ENCODE results near the gene PTPRQ. TPM values are rescaled to one million over a fixed set of nuclear protein-coding genes. Genes with fewer than 3 reads are reported as not detected.
"Not testable (repeated sequence)": the region's sequence is repeated elsewhere in the genome, so short reads cannot be mapped to it uniquely, and the experiment has no call there.

The PTPRQ gene
- polyA plus RNA-seq, 2 of the 4 experiments (the other 2 are of a cell fraction): 0.14 to 0.17 TPM

DNA sequence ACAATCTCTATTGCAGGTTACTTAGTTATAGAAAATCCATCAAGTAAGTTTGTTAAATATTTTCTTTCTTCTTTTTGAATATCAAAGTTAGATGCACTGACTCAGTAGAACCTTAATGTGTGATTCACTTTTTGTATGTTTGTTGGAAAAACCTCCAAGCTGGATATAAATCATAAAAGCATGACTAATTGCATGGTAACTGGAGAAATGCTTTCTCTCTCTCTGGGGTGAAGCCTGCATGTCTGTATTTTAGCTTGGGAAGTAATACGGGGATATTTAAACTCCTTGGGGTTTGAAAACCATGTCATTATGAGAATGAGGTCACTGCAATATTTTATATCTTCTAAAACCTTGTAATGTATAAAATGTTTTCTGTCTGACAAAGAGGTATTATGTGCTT, 204.8 kb downstream of the PTPRQ start:
- no peak for TF ChIP-seq RAD21 (conservative IDR thresholded peaks at IDR 0.05 in 1 of 2, IDR thresholded peaks at IDR 0.05 in 1 of 2)
- no peak for TF ChIP-seq CBX2 (IDR thresholded peaks at IDR 0.05; ENCODE audit: borderline replicate concordance, low read depth)
- TF ChIP-seq FOSB (CRISPR knock-in tag; IDR thresholded peaks at IDR 0.05): no peak
- FAIRE-seq (peak; percentile 74), ATAC-seq (no peak), DNase-seq (ENCODE audit: low read depth in 1 of 2, low spot score in 1 of 2) (no peak)
- 4% methylated on average over 1 of the region's 1 CpG for WGBS (ENCODE audit: missing lambda C conversion rate)
- ChIA-PET POLR2A (no interaction called here), CTCF (interaction anchor here (0.9 kb wide), 1 partner anchor 90 kb away, joined by 3 read pairs; no protein-coding TSS in a partner anchor)
- Histone ChIP-seq H3K4me1 (no peaks in the 10 kb centered on the region), H3K9me3 (no peaks in the 10 kb centered on the region), H3K27ac (no peak overlapping the region), H3K4me3 (no peak overlapping the region), H3K4me2 (no peak overlapping the region)

DNA sequence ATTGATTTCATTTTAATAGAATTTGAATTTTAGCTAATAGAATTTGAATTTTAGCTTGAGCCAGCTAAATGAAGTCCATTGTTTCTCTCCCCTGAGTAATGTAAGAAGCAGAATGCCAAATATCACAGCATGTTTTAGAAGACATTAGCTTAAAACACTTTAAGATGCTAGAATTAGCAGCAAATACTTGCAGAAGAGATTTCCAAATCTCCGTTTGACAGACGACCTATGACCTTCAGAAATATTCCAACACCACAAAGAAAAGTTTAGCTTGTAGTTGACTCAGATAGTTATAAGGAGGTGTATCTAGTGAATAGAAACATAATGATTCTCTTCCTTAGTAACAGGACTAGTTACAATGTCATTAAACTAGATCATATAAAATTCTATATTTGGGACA, 211.7 kb downstream of the PTPRQ start:
- FAIRE-seq: no peak
- no peak for ATAC-seq
- Histone ChIP-seq H3K4me3 (no peak overlapping the region), H3K9me3 (no peaks in the 10 kb centered on the region), H3K4me2 (no peak overlapping the region), H3K27ac (no peak overlapping the region), H3K4me1 (no peaks in the 10 kb centered on the region)
- WGBS (ENCODE audit: missing lambda C conversion rate): 26% methylated on average over 2 of the region's 2 CpGs
- CTCF ChIA-PET: interaction anchor here (0.6 kb wide), 1 partner anchor 99 kb away, joined by 3 read pairs; no protein-coding TSS in a partner anchor
- no peak for DNase-seq (ENCODE audit: low read depth in 1 of 2, low spot score in 1 of 2)
- POLR2A ChIA-PET: no interaction called here
- no peak for TF ChIP-seq ZNF302 (CRISPR knock-in tag; IDR thresholded peaks at IDR 0.05)
- no peak for TF ChIP-seq JUNB (IDR thresholded peaks at IDR 0.05)

DNA sequence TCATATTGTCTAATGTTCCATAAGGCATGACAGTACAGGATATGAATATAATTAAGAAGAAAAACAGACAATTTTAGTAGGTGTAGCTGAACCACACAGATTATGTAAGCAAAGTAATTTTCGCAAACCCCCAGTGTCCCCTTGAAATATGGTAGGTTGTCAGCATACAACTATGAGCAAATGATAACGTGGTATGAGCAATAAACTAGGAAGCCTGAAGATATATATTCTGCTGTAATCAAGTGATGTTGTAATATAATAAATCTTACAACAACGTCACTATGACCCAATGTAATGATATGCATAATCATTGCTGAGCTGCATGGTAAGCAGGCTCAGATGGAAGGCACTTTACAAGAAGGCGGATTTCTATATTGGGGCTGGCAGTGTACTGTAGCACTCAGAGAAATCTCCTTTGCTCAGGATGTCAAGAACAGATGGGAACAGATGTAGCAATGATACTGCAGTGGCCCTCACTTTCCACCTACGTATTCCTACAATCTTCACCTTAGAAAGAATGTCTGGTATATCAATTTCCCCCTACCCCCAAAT, 215.6 kb downstream of the PTPRQ start:
- CTCF ChIA-PET: no interaction called here
- no peaks in the 10 kb centered on the region for H3K4me1 ChIP-seq
- FAIRE-seq: no peak

DNA sequence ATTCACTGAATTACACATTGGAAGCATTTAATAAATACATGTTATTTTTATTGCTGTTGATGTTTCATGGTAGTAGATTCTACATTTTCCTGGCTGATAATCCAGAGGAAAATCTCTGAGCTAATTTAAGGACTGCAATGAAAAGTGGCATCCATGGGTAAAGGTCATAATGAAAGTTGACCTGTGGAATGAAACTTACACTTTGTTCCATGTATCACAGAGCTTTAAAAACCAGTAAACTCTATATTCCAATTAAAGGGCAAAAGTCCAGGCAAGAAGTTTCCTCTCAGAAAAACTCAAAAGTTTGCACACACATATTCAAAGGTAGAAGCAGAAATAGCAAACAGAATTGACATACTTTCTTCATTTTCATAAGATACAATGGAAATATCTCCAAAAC, 218.6 kb downstream of the PTPRQ start:
- no peak for TF ChIP-seq SREBF2 (IDR thresholded peaks at IDR 0.05)
- no peaks in the 10 kb centered on the region for H3K9me3 ChIP-seq
- no peak for FAIRE-seq
- CTCF ChIA-PET: no interaction called here
- no peak overlapping the region for H3K27ac ChIP-seq
- no peak for ATAC-seq
- H3K4me2 ChIP-seq: no peak overlapping the region
- H3K4me1 ChIP-seq: no peaks in the 10 kb centered on the region
- no peak overlapping the region for H3K4me3 ChIP-seq
- POLR2A ChIA-PET: no interaction called here
- DNase-seq (ENCODE audit: low read depth in 1 of 2, low spot score in 1 of 2): no peak

More for the DNA sequence above, 215.6 kb downstream of the PTPRQ start:
- DNase-seq (ENCODE audit: low read depth in 1 of 2, low spot score in 1 of 2) (no peak), ATAC-seq (no peak)
- Histone ChIP-seq H3K4me2 (no peak overlapping the region), H3K27ac (no peak overlapping the region), H3K4me3 (no peak overlapping the region), H3K9me3 (no peaks in the 10 kb centered on the region)
- 44% methylated on average over 5 of the region's 5 CpGs for WGBS (ENCODE audit: missing lambda C conversion rate)
- POLR2A ChIA-PET: no interaction called here
- TF ChIP-seq ESRRA (IDR thresholded peaks at IDR 0.05; ENCODE audit: borderline replicate concordance, low read length) (no peak), RCOR1 (IDR thresholded peaks at IDR 0.05; ENCODE audit: low read depth, low read length) (no peak), EP300 (IDR thresholded peaks at IDR 0.05) (no peak), RARB (CRISPR knock-in tag; IDR thresholded peaks at IDR 0.05) (no peak), ZFP36 (IDR thresholded peaks at IDR 0.05; ENCODE audit: borderline replicate concordance, partially characterized antibody) (no peak), RAD21 (conservative IDR thresholded peaks at IDR 0.05 in 1 of 2, IDR thresholded peaks at IDR 0.05 in 1 of 2) (no peak)
- TF ChIP-seq, protein P1, sequence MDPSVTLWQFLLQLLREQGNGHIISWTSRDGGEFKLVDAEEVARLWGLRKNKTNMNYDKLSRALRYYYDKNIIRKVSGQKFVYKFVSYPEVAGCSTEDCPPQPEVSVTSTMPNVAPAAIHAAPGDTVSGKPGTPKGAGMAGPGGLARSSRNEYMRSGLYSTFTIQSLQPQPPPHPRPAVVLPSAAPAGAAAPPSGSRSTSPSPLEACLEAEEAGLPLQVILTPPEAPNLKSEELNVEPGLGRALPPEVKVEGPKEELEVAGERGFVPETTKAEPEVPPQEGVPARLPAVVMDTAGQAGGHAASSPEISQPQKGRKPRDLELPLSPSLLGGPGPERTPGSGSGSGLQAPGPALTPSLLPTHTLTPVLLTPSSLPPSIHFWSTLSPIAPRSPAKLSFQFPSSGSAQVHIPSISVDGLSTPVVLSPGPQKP (IDR thresholded peaks at IDR 0.05; ENCODE audit: low read depth, low read length): no peak
- TF ChIP-seq, protein P2, sequence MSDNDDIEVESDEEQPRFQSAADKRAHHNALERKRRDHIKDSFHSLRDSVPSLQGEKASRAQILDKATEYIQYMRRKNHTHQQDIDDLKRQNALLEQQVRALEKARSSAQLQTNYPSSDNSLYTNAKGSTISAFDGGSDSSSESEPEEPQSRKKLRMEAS (IDR thresholded peaks at IDR 0.05): no peak

DNA sequence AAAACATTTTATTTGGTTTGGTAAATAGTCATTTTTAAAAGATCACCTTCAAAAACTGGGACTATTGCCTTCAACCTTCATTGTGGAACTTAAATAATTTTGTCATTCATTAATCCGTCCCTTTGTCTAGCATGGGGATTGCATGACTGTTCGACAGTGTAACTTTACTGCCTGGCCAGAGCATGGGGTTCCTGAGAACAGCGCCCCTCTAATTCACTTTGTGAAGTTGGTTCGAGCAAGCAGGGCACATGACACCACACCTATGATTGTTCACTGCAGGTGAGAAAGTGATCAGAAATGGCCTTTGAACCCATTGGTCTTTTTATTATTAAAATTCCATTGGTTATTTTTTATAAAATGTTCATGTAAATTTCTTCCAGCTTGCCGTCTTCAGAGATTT, 226.2 kb downstream of the PTPRQ start:
- TF ChIP-seq CEBPB (IDR thresholded peaks at IDR 0.05) (no peak), ZSCAN20 (CRISPR knock-in tag; IDR thresholded peaks at IDR 0.05) (no peak), ZFP36 (IDR thresholded peaks at IDR 0.05; ENCODE audit: borderline replicate concordance, partially characterized antibody) (no peak), JUNB (IDR thresholded peaks at IDR 0.05) (no peak), CHD2 (IDR thresholded peaks at IDR 0.05; ENCODE audit: low read length, partially characterized antibody) (no peak), NFE2L2 (conservative IDR thresholded peaks at IDR 0.05; ENCODE audit: low read length) (no peak), RCOR1 (IDR thresholded peaks at IDR 0.05; ENCODE audit: low read depth, low read length) (no peak), HOXA7 (CRISPR knock-in tag; IDR thresholded peaks at IDR 0.05) (no peak), HOXB13 (CRISPR knock-in tag; IDR thresholded peaks at IDR 0.05; ENCODE audit: low read depth) (no peak)
- ChIA-PET CTCF (no interaction called here), POLR2A (no interaction called here)
- H3K27ac ChIP-seq: no peak overlapping the region
- no peaks in the 10 kb centered on the region for H3K9me3 ChIP-seq
- WGBS (ENCODE audit: missing lambda C conversion rate): 58% methylated on average over 5 of the region's 5 CpGs
- ATAC-seq (no peak), DNase-seq (ENCODE audit: low read depth in 1 of 2, low spot score in 1 of 2) (no peak), FAIRE-seq (no peak)
- no peak overlapping the region for H3K4me3 ChIP-seq
- no peaks in the 10 kb centered on the region for H3K4me1 ChIP-seq
- H3K4me2 ChIP-seq: no peak overlapping the region

DNA sequence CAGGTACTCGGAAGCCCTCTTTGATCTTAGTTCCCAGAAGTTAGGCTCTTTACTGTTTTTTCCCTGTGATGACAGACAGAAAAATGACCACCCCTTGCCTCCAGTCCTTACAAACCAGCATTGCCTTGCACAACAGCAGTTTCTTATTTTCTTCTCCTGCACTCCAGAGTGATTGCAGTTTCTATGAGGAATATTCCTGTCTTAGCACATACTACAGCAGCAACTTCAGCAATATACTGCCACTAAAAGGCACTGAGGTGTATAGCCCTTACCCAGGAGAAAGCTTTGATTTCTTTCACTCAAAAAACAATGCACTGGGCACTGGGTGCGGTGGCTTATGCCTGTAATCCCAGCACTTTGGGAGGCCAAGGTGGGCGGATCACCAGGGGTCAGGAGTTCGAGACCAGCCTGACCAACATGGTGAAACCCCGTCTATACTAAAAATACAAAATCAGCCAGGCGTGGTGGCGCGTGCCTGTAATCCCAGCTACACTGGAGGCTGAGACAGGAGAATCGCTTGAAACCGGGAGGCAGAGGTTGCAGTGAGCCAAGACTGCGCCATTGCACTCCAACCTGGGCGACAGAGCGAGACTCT, 232.1 kb downstream of the PTPRQ start:
- DNase-seq (ENCODE audit: low read depth in 1 of 2, low spot score in 1 of 2): peak in 1 of 2 experiments; percentile 3
- POLR2A ChIA-PET, CTCF ChIA-PET, H3K27ac ChIP-seq, ATAC-seq, H3K9me3 ChIP-seq, H3K4me2 ChIP-seq, H3K4me3 ChIP-seq, FAIRE-seq, H3K4me1 ChIP-seq: not testable (repeated sequence)
- 67% methylated on average over 12 of the region's 13 CpGs for WGBS (ENCODE audit: missing lambda C conversion rate)
